Activated CD4-positive, alpha-beta memory T cell treated with anti-CD3 and anti-CD28 coated beads, Interleukin-2, amount 10 ng/mL, durations not matched to agents 7 days and 5 days (primary cell): ENCODE data around the gene TRAF3IP3. TPM values are rescaled to one million over a fixed set of nuclear protein-coding genes. Genes with fewer than 3 reads are reported as not detected.
A peak's percentile ranks its signal among the peaks of the same experiment; 100 is the strongest.

Source experiments
- CTCF ChIA-PET: fragments of 350-600 bp; sonication (Branson Sonifier 250); formaldehyde crosslinking; loops from one replicate; lab custom pipeline; 2021; ENCODE audit warnings: antibody characterized with exemption, inconsistent platforms; lab: Charles Lee
- POLR2A ChIA-PET: fragments of 350-600 bp; sonication (Branson Sonifier 250); formaldehyde crosslinking; loops from one replicate; lab custom pipeline; 2021; ENCODE audit warnings: antibody characterized with exemption; lab: Charles Lee
- DNase-seq: peaks from one replicate; pipeline ENCODE4 v3.0.0-alpha.2; 2020
- H3K27ac Mint-ChIP-seq: one replicate; pipeline ENCODE4 v1.8.0; 2021; ENCODE audit warnings: mild to moderate bottlenecking, mixed read lengths
- H3K27me3 Mint-ChIP-seq: one replicate; pipeline ENCODE4 v1.8.0; 2021; ENCODE audit warnings: mixed read lengths
- H3K36me3 Mint-ChIP-seq: one replicate; pipeline ENCODE4 v1.8.0; 2021; ENCODE audit warnings: low read depth, mixed read lengths
- H3K4me1 Mint-ChIP-seq: one replicate; pipeline ENCODE4 v1.8.0; 2021; ENCODE audit warnings: mixed read lengths
- H3K4me3 Mint-ChIP-seq: one replicate; pipeline ENCODE4 v1.8.0; 2021; ENCODE audit warnings: mild to moderate bottlenecking, mixed read lengths
- H3K9me3 Mint-ChIP-seq: one replicate; pipeline ENCODE4 v1.8.0; 2021; ENCODE audit warnings: mixed read lengths
- total RNA-seq, 2 experiments: library from RNA; stranded (reverse); gene quantifications; one replicate each; pipeline ENCODE4 v1.2.3, GENCODE V29; 2021

The TRAF3IP3 gene
- total RNA-seq, 2 experiments from 2014 or later, result 421 to 422 TPM

- Mint-ChIP-seq H3K27me3 (no peaks in the 10 kb centered on the region), H3K4me3 (no peak overlapping the region), H3K4me1 (peaks cover 28% of the 10 kb centered on the region), H3K36me3 (peaks cover 5% of the 10 kb centered on the region), H3K27ac (peak overlapping the region; percentile 79), H3K9me3 (no peaks in the 10 kb centered on the region)
- no peak for DNase-seq
- ChIA-PET POLR2A (interaction anchor here (0.5 to 1.4 kb wide), 4 partner anchors 11 to 27 kb away, joined by 3 to 4 read pairs (median 4); no protein-coding TSS in a partner anchor), CTCF (interaction anchor here (1.4 kb wide), 1 partner anchor 12 kb away, joined by 3 read pairs; no protein-coding TSS in a partner anchor)
Measured at GRCh38 chr1:209723756-209724693, 31.8 kb upstream of the TRAF3IP3 start.

- POLR2A ChIA-PET, result interaction anchor here (0.8 kb wide), 1 partner anchor 41 kb away, joined by 3 read pairs; no protein-coding TSS in a partner anchor
- no peak overlapping the region for H3K27ac Mint-ChIP-seq
- H3K4me3 Mint-ChIP-seq, result no peak overlapping the region
- H3K4me1 Mint-ChIP-seq, result peaks cover 31% of the 10 kb centered on the region
- no peaks in the 10 kb centered on the region for H3K27me3 Mint-ChIP-seq
- H3K9me3 Mint-ChIP-seq, result peaks cover 4% of the 10 kb centered on the region
- DNase-seq, result no peak
- peaks cover 4% of the 10 kb centered on the region for H3K36me3 Mint-ChIP-seq
- CTCF ChIA-PET, result interaction anchor here (1.0 to 1.1 kb wide), 2 partner anchors 21 to 25 kb away, joined by 3 to 4 read pairs; no protein-coding TSS in a partner anchor
Measured at GRCh38 chr1:209727286-209727685, 28.6 kb upstream of the TRAF3IP3 start.

- Mint-ChIP-seq H3K27me3 (no peaks in the 10 kb centered on the region), H3K4me1 (peaks cover 31% of the 10 kb centered on the region), H3K4me3 (no peak overlapping the region), H3K9me3 (peaks cover 4% of the 10 kb centered on the region), H3K36me3 (peaks cover 4% of the 10 kb centered on the region), H3K27ac (no peak overlapping the region)
- no peak for DNase-seq
- CTCF ChIA-PET, result interaction anchor here (0.7 to 1.8 kb wide), 5 partner anchors 18 to 158 kb away, joined by 3 to 6 read pairs (median 3); no protein-coding TSS in a partner anchor
- POLR2A ChIA-PET, result interaction anchor here (0.8 kb wide), 1 partner anchor 42 kb away, joined by 3 read pairs; no protein-coding TSS in a partner anchor
Measured at GRCh38 chr1:209727785-209728184, 28.1 kb upstream of the TRAF3IP3 start.

GRCh38 chr1:209728466-209728865 is 27.4 kb upstream of the TRAF3IP3 start:
- POLR2A ChIA-PET, result no interaction called here
- Mint-ChIP-seq H3K4me1 (peaks cover 32% of the 10 kb centered on the region), H3K4me3 (no peak overlapping the region), H3K27me3 (no peaks in the 10 kb centered on the region), H3K27ac (no peak overlapping the region), H3K36me3 (peaks cover 9% of the 10 kb centered on the region), H3K9me3 (peaks cover 4% of the 10 kb centered on the region)
- CTCF ChIA-PET, result interaction anchor here (1.0 to 1.8 kb wide), 2 partner anchors 18 to 159 kb away, joined by 3 to 6 read pairs; no protein-coding TSS in a partner anchor
- DNase-seq, result no peak

GRCh38 chr1:209729436-209729835 is 26.4 kb upstream of the TRAF3IP3 start:
- Mint-ChIP-seq H3K36me3 (peaks cover 9% of the 10 kb centered on the region), H3K27ac (no peak overlapping the region), H3K4me1 (peaks cover 30% of the 10 kb centered on the region), H3K4me3 (no peak overlapping the region), H3K9me3 (peaks cover 4% of the 10 kb centered on the region), H3K27me3 (no peaks in the 10 kb centered on the region)
- POLR2A ChIA-PET, result no interaction called here
- CTCF ChIA-PET, result interaction anchor here (1.8 kb wide), 1 partner anchor 160 kb away, joined by 6 read pairs; no protein-coding TSS in a partner anchor
- no peak for DNase-seq

- Mint-ChIP-seq H3K27ac (no peak overlapping the region), H3K27me3 (no peaks in the 10 kb centered on the region), H3K9me3 (peaks cover 4% of the 10 kb centered on the region), H3K4me3 (no peak overlapping the region), H3K36me3 (peaks cover 14% of the 10 kb centered on the region), H3K4me1 (peaks cover 27% of the 10 kb centered on the region)
- ChIA-PET CTCF (no interaction called here), POLR2A (no interaction called here)
- no peak for DNase-seq
Measured at GRCh38 chr1:209732725-209733124, 23.1 kb upstream of the TRAF3IP3 start.

- Mint-ChIP-seq H3K27me3 (no peaks in the 10 kb centered on the region), H3K4me3 (no peak overlapping the region), H3K27ac (no peak overlapping the region), H3K9me3 (peaks cover 4% of the 10 kb centered on the region), H3K36me3 (peaks cover 14% of the 10 kb centered on the region), H3K4me1 (peaks cover 26% of the 10 kb centered on the region)
- POLR2A ChIA-PET, result interaction anchor here (0.6 to 1.2 kb wide), 2 partner anchors 10 to 28 kb away, joined by 3 read pairs; no protein-coding TSS in a partner anchor
- CTCF ChIA-PET, result no interaction called here
- no peak for DNase-seq
Measured at GRCh38 chr1:209733409-209734192, 22.3 kb upstream of the TRAF3IP3 start.

GRCh38 chr1:209736490-209737117 is 19.2 kb upstream of the TRAF3IP3 start:
- Mint-ChIP-seq H3K36me3 (peaks cover 10% of the 10 kb centered on the region), H3K4me3 (no peak overlapping the region), H3K27me3 (no peaks in the 10 kb centered on the region), H3K9me3 (no peaks in the 10 kb centered on the region), H3K4me1 (peaks cover 29% of the 10 kb centered on the region), H3K27ac (no peak overlapping the region)
- POLR2A ChIA-PET, result interaction anchor here (0.7 to 1.4 kb wide), 5 partner anchors 12 to 29 kb away, joined by 3 to 4 read pairs (median 3); no protein-coding TSS in a partner anchor
- DNase-seq, result no peak
- CTCF ChIA-PET, result interaction anchor here (0.7 to 1.7 kb wide), 7 partner anchors 10 to 167 kb away, joined by 3 to 6 read pairs (median 3); no protein-coding TSS in a partner anchor

- Mint-ChIP-seq H3K9me3 (no peaks in the 10 kb centered on the region), H3K27me3 (no peaks in the 10 kb centered on the region), H3K27ac (no peak overlapping the region), H3K4me1 (peaks cover 34% of the 10 kb centered on the region), H3K4me3 (no peak overlapping the region), H3K36me3 (peaks cover 10% of the 10 kb centered on the region)
- CTCF ChIA-PET, result interaction anchor here (0.7 to 1.6 kb wide), 6 partner anchors 9 to 167 kb away, joined by 3 to 6 read pairs (median 4); no protein-coding TSS in a partner anchor
- POLR2A ChIA-PET, result interaction anchor here (0.7 to 1.4 kb wide), 4 partner anchors 12 to 28 kb away, joined by 3 to 4 read pairs (median 3); no protein-coding TSS in a partner anchor
- DNase-seq, result no peak
Measured at GRCh38 chr1:209737118-209737505, 18.7 kb upstream of the TRAF3IP3 start.

GRCh38 chr1:209738270-209738669 is 17.6 kb upstream of the TRAF3IP3 start:
- Mint-ChIP-seq H3K36me3 (peaks cover 5% of the 10 kb centered on the region), H3K9me3 (no peaks in the 10 kb centered on the region), H3K4me3 (no peak overlapping the region), H3K27me3 (no peaks in the 10 kb centered on the region), H3K27ac (no peak overlapping the region), H3K4me1 (peaks cover 46% of the 10 kb centered on the region)
- DNase-seq, result no peak
- CTCF ChIA-PET, result interaction anchor here (1.4 to 1.6 kb wide), 2 partner anchors 10 to 169 kb away, joined by 3 to 4 read pairs; no protein-coding TSS in a partner anchor
- POLR2A ChIA-PET, result no interaction called here

GRCh38 chr1:209741193-209741592 is 14.7 kb upstream of the TRAF3IP3 start:
- DNase-seq, result no peak
- Mint-ChIP-seq H3K4me1 (peaks cover 41% of the 10 kb centered on the region), H3K27ac (no peak overlapping the region), H3K36me3 (no peaks in the 10 kb centered on the region), H3K4me3 (no peak overlapping the region), H3K9me3 (no peaks in the 10 kb centered on the region), H3K27me3 (no peaks in the 10 kb centered on the region)
- ChIA-PET POLR2A (no interaction called here), CTCF (interaction anchor here (0.6 kb wide), 1 partner anchor 172 kb away, joined by 6 read pairs; no protein-coding TSS in a partner anchor)

GRCh38 chr1:209741889-209742288 is 14.0 kb upstream of the TRAF3IP3 start:
- H3K36me3 Mint-ChIP-seq, result no peaks in the 10 kb centered on the region
- DNase-seq, result no peak
- H3K9me3 Mint-ChIP-seq, result no peaks in the 10 kb centered on the region
- peaks cover 41% of the 10 kb centered on the region for H3K4me1 Mint-ChIP-seq
- peak overlapping the region; percentile 1 for H3K27ac Mint-ChIP-seq
- H3K27me3 Mint-ChIP-seq, result no peaks in the 10 kb centered on the region
- CTCF ChIA-PET, result interaction anchor here (0.6 to 1.9 kb wide), 2 partner anchors 162 to 172 kb away, joined by 5 to 6 read pairs; no protein-coding TSS in a partner anchor
- H3K4me3 Mint-ChIP-seq, result no peak overlapping the region
- POLR2A ChIA-PET, result no interaction called here
